Measurements from ENCODE around the gene STIM2. TPM values are rescaled to one million over a fixed set of nuclear protein-coding genes. Genes with fewer than 3 reads are reported as not detected.
"Not testable (repeated sequence)": the region's sequence is repeated elsewhere in the genome, so short reads cannot be mapped to it uniquely, and the experiment has no call there.

STIM2 gene
- total and polyA plus RNA-seq, 10 of the 15 experiments (the other 5 are each of a cell fraction or from before 2014, with no cell fraction given) = 4.7 to 41.5 (median 16.9) TPM

DNA sequence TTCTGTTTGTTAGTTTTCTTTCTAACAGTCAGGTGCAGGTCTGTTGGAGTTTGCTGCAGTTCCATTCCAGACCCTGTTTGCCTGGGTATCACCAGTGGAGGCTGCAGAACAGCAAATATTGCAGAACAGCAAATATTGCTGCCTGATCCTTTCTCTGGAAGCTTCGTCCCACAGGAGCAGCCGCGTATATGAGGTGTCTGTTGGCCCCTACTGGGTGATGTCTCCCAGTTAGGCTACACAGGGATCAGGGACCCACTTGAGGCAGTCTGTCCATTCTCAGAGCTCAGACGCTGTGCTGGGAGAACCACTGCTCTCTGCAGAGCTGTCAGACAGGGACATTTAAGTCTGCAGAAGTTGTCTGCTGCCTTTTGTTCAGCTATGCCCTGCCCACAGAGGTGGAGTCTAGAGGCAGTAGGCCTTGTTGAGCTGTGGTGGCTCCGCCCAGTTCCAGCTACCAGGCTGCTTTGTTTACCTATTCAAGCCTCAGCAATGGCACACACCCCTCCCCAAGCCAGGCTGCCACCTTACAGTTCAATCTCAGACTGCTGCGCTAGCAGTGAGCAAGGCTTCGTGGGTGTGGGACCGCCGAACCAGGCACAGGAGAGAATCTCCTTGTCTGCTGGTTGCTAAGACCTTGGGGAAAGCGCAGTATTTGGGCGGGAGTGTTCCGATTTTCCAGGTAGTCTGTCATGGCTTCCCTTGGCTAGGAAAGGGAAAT is 115.0 kb downstream of the STIM2 start:
- in situ Hi-C loops (cut with MboI); DNase-seq (ENCODE audit: low read depth, low spot score); H2AFZ ChIP-seq (ENCODE audit: control insufficient read depth, low read depth, low read length); H3K4me2 ChIP-seq (ENCODE audit: control insufficient read depth, insufficient read depth); intact Hi-C loops (cut with micrococcal nuclease; ENCODE audit: unreplicated experiment); ATAC-seq; H3K27me3 ChIP-seq (replicated peaks in 1 of 2; ENCODE audit: control insufficient read depth in 2 of 2, insufficient read depth in 2 of 2, low read length in 1 of 2); H3K79me2 ChIP-seq (ENCODE audit: control insufficient read depth, insufficient read depth, low read length); SMC1A ChIA-PET (ENCODE audit: uncharacterized antibody, unreplicated experiment); H3K36me3 ChIP-seq (ENCODE audit: control insufficient read depth in 2 of 2, insufficient read depth in 2 of 2, low read length in 1 of 2); RAD21 ChIA-PET (ENCODE audit: unreplicated experiment); H3K9ac ChIP-seq (ENCODE audit: control insufficient read depth, insufficient read depth, low read length); FAIRE-seq; H4K20me1 ChIP-seq (ENCODE audit: control insufficient read depth, insufficient read depth); H3K4me1 ChIP-seq (ENCODE audit: control insufficient read depth, insufficient read depth, low read length); H3K4me3 ChIP-seq; H3K27ac ChIP-seq (ENCODE audit: control insufficient read depth, insufficient read depth); H3K9me3 ChIP-seq (replicated peaks; ENCODE audit: control insufficient read depth, insufficient read depth, low read length); BruUV-seq (replicated peaks): not testable (repeated sequence)
- CTCF ChIA-PET = interaction anchor here (0.7 to 1.4 kb wide), 2 partner anchors 11 to 94 kb away, joined by 4 to 6 read pairs; no protein-coding TSS in a partner anchor
- WGBS (ENCODE audit: insufficient coverage, insufficient replicate concordance, low lambda C conversion rate, missing lambda C conversion rate) = 98% methylated on average over 12 of the region's 12 CpGs
- POLR2A ChIA-PET = interaction anchor here (0.6 to 0.9 kb wide), 3 partner anchors 23 to 879 kb away, joined by 3 read pairs; no protein-coding TSS in a partner anchor

DNA sequence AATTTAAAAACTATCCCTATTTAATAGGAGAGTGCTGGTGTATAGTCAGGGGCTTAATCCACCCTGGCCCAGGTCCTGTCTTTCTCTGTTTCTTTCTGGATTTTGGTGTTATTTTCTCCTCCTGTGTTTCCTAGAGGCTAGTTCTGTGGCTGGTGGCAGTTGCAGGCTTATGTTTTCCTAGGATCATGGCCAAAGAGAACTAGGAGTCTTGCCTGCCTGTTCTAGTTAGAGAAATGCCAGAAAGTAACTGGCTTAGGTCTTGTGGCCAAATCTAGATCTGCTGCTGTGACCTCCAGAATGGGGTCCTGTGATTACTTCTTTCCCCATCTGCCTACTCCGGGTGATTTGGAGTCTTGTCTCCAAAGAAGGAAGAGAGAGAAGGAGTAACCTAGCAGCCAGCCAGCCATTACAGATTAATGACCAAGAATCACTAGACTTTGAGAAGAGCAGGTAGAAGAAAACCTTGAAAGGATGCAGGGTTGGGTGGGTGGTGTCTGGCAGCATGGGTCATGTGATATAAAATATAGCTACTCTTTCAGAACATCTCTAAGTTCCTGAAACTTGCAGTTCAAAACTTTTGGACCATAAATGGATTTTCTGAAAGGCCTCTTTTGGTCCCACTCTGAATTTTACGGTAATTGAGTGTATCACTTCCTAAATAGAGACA is 117.9 kb downstream of the STIM2 start:
- Histone ChIP-seq H3K27ac (ENCODE audit: control insufficient read depth, insufficient read depth) (no peak overlapping the region), H3K27me3 (replicated peaks in 1 of 2; ENCODE audit: control insufficient read depth in 2 of 2, insufficient read depth in 2 of 2, low read length in 1 of 2) (no peaks in the 10 kb centered on the region), H3K4me2 (ENCODE audit: control insufficient read depth, insufficient read depth) (no peak overlapping the region), H3K79me2 (ENCODE audit: control insufficient read depth, insufficient read depth, low read length) (no peaks in the 10 kb centered on the region), H3K4me1 (ENCODE audit: control insufficient read depth, insufficient read depth, low read length) (no peaks in the 10 kb centered on the region; the same call in 1 of the 2 replicates), H3K4me3 (no peak overlapping the region), H3K9ac (ENCODE audit: control insufficient read depth, insufficient read depth, low read length) (no peak overlapping the region), H3K36me3 (ENCODE audit: control insufficient read depth in 2 of 2, insufficient read depth in 2 of 2, low read length in 1 of 2) (peaks cover 0 to 1% of the 10 kb centered on the region in 2 experiments; a peak in 1 of 4 replicates), H3K9me3 (replicated peaks; ENCODE audit: control insufficient read depth, insufficient read depth, low read length) (no peaks in the 10 kb centered on the region; the same call in 2 of the 3 replicates), H2AFZ (ENCODE audit: control insufficient read depth, low read depth, low read length) (no peak overlapping the region), H4K20me1 (ENCODE audit: control insufficient read depth, insufficient read depth) (no peaks in the 10 kb centered on the region)
- POLR2A ChIA-PET = interaction anchor here (1.1 kb wide), 1 partner anchor 16 kb away, joined by 4 read pairs; no protein-coding TSS in a partner anchor
- in situ Hi-C loops (cut with MboI) (no loop called here), intact Hi-C loops (cut with micrococcal nuclease; ENCODE audit: unreplicated experiment) (no loop called here)
- 100% methylated on average over 2 of the region's 2 CpGs for WGBS (ENCODE audit: insufficient coverage, insufficient replicate concordance, low lambda C conversion rate, missing lambda C conversion rate)
- BruUV-seq (replicated peaks) = no TSS peak
- CTCF ChIA-PET = interaction anchor here (1.3 to 1.4 kb wide), 2 partner anchors 21 to 40 kb away, joined by 3 read pairs; no protein-coding TSS in a partner anchor
- FAIRE-seq (no peak), ATAC-seq (no peak), DNase-seq (ENCODE audit: low read depth, low spot score) (no peak)
- SMC1A ChIA-PET (ENCODE audit: uncharacterized antibody, unreplicated experiment) = interaction anchor here (0.7 to 1.5 kb wide), 6 partner anchors 9 to 93 kb away, joined by 3 to 5 read pairs (median 4); no protein-coding TSS in a partner anchor
- RAD21 ChIA-PET (ENCODE audit: unreplicated experiment) = interaction anchor here (1.6 kb wide), 2 partner anchors 14 to 92 kb away, joined by 4 to 5 read pairs; no protein-coding TSS in a partner anchor
- TF ChIP-seq, protein P1, sequence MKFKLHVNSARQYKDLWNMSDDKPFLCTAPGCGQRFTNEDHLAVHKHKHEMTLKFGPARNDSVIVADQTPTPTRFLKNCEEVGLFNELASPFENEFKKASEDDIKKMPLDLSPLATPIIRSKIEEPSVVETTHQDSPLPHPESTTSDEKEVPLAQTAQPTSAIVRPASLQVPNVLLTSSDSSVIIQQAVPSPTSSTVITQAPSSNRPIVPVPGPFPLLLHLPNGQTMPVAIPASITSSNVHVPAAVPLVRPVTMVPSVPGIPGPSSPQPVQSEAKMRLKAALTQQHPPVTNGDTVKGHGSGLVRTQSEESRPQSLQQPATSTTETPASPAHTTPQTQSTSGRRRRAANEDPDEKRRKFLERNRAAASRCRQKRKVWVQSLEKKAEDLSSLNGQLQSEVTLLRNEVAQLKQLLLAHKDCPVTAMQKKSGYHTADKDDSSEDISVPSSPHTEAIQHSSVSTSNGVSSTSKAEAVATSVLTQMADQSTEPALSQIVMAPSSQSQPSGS (IDR thresholded peaks at IDR 0.05; ENCODE audit: low read length) = no peak
- TF ChIP-seq, protein P2, sequence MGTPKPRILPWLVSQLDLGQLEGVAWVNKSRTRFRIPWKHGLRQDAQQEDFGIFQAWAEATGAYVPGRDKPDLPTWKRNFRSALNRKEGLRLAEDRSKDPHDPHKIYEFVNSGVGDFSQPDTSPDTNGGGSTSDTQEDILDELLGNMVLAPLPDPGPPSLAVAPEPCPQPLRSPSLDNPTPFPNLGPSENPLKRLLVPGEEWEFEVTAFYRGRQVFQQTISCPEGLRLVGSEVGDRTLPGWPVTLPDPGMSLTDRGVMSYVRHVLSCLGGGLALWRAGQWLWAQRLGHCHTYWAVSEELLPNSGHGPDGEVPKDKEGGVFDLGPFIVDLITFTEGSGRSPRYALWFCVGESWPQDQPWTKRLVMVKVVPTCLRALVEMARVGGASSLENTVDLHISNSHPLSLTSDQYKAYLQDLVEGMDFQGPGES (IDR thresholded peaks at IDR 0.05) = no peak
- TF ChIP-seq ETV6 (conservative IDR thresholded peaks at IDR 0.05 in 1 of 2, IDR thresholded peaks at IDR 0.05 in 1 of 2; ENCODE audit: borderline replicate concordance in 1 of 2, low read depth in 1 of 2) = no peak
- no peak for TF ChIP-seq IKZF1 (conservative IDR thresholded peaks at IDR 0.05)
- TF ChIP-seq, protein P3, sequence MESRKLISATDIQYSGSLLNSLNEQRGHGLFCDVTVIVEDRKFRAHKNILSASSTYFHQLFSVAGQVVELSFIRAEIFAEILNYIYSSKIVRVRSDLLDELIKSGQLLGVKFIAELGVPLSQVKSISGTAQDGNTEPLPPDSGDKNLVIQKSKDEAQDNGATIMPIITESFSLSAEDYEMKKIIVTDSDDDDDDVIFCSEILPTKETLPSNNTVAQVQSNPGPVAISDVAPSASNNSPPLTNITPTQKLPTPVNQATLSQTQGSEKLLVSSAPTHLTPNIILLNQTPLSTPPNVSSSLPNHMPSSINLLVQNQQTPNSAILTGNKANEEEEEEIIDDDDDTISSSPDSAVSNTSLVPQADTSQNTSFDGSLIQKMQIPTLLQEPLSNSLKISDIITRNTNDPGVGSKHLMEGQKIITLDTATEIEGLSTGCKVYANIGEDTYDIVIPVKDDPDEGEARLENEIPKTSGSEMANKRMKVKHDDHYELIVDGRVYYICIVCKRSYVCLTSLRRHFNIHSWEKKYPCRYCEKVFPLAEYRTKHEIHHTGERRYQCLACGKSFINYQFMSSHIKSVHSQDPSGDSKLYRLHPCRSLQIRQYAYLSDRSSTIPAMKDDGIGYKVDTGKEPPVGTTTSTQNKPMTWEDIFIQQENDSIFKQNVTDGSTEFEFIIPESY (IDR thresholded peaks at IDR 0.05) = no peak
- no peak for TF ChIP-seq YBX1 (IDR thresholded peaks at IDR 0.05)
- no peak for TF ChIP-seq RAD51 (IDR thresholded peaks at IDR 0.05)
- no peak for TF ChIP-seq NR2C2 (IDR thresholded peaks at IDR 0.05; ENCODE audit: borderline replicate concordance, control insufficient read depth, insufficient read length, low read depth)
- no peak for TF ChIP-seq NFYA (IDR thresholded peaks at IDR 0.05; ENCODE audit: borderline replicate concordance, low read depth, low read length)
- no peak for TF ChIP-seq ZSCAN29 (IDR thresholded peaks at IDR 0.05)

Data from GM12878 (cell line).